Activated T-cell treated with anti-CD3 and anti-CD28 coated beads, Interleukin-2, amount 50 U/mL, for 4 hours (primary cell): ENCODE results near the gene ADAD2. TPM values are rescaled to one million over a fixed set of nuclear protein-coding genes. Genes with fewer than 3 reads are reported as not detected.

Experiments used
- ATAC-seq, 2 donors: fragments of 200-7000 bp; cut with Tn5 transposase; one replicate each; pipeline ENCODE4 v1.10.0; 2021
- DNase-seq: peaks from one replicate; pipeline ENCODE4 v3.0.0-alpha.2; 2020
- H3K27me3 Mint-ChIP-seq: one replicate; pipeline ENCODE4 v1.8.0; 2021; ENCODE audit warnings: low read depth, mixed read lengths
- H3K36me3 Mint-ChIP-seq: one replicate; pipeline ENCODE4 v1.8.0; 2022; ENCODE audit warnings: mixed read lengths; ENCODE audit not compliant: insufficient read depth
- H3K4me1 Mint-ChIP-seq: one replicate; pipeline ENCODE4 v1.8.0; 2021; ENCODE audit warnings: low read depth, mixed read lengths
- H3K4me3 Mint-ChIP-seq: one replicate; pipeline ENCODE4 v1.8.0; 2021; ENCODE audit warnings: mild to moderate bottlenecking, moderate library complexity, mixed read lengths
- H3K9me3 Mint-ChIP-seq: one replicate; pipeline ENCODE4 v1.8.0; 2021; ENCODE audit warnings: mixed read lengths
- total RNA-seq, 3 donors: library from RNA; stranded (reverse); gene quantifications; one replicate each; pipeline ENCODE4 v1.2.1, GENCODE V29; 2021

Gene ADAD2
- total RNA-seq, 3 donors from 2014 or later, result 0.10 to 0.11 TPM; not detected in 1

DNA sequence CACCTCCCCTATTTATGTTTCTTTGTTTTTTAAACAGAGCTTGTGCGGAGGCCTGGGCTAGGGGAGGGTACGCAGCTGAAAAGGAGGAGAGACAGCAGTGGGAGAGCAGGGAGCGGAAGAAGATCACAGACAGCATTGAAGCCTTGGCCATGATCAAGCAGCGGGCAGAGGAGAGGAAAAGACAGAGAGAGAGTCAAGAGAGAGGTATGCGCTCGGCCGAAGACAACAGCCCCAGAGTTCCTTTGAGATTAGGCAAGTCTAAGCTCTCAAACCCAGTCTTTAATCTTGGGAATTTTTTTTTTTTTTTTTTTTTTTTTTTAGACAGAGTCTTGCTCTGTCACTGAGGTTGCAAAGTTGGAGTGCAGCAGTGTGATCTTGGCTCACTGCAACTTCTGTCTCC, 25.2 kb upstream of the ADAD2 start:
- ATAC-seq, result no peak
- Mint-ChIP-seq H3K4me1 (no peaks in the 10 kb centered on the region), H3K9me3 (no peaks in the 10 kb centered on the region), H3K36me3 (no peaks in the 10 kb centered on the region), H3K27me3 (peaks cover 33% of the 10 kb centered on the region), H3K4me3 (no peak overlapping the region)
- no peak for DNase-seq

DNA sequence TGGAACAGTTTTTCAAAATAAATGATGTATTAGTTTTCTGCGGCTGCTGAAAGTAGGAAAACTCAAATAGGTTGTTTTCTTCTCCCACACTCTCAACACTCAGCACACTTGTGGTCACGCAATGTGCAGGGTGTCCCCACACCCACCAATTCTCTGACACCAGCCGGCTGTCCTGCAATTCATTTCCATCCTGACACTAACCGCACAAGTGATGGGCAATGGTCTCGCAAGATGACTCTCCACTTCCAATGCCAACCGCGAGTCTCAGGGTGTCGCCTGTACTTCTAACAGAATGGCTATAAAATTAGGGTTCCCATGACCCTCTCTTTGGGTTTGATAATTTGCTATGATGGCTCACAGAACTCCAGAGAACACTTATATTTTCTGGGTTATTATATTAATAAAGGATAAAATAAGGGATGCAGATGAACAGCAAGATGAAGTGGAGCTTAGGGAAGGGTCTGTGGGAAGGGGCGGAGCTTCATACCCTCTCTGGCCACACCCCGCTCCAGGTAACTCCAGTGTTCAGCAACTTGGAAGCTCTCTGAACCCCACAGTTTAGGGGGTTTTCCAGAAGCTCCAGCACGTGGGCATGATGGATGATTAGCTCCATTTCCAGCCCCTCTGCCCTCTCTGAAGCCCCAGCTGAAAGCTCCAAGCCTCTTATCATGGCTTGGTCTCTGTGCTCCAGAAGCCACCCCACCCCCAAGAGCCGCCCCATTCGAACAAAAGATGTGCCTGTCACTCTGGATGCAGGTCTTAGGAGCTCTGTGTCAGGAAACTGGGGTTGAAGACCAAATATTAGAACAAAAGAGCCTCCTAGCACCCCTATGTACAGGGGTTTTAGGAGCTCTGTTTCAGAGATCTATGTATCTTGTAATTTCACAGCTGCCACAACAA, 23.9 kb upstream of the ADAD2 start:
- peak; percentile 57 to 90 for ATAC-seq

DNA sequence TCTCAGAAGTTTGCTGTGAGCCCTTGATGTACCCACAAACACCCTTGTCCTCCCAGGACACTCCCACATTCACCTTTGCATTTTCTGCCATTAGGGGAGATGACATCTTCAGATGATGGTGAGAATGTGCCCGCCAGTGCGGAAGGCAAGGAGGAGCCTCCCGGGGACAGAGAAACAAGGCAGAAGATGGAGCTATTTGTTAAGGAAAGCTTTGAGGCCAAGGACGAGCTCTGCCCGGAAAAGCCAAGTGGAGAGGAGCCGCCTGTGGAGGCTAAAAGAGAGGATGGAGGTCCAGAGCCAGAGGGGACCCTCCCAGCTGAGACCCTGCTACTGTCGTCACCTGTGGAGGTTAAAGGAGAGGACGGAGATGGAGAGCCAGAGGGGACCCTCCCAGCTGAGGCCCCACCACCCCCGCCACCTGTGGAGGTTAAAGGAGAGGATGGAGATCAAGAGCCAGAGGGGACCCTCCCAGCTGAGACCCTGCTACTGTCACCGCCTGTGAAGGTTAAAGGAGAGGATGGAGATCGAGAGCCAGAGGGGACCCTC, 21.1 kb upstream of the ADAD2 start:
- DNase-seq (no peak), ATAC-seq (no peak)
- peaks cover 29% of the 10 kb centered on the region for H3K27me3 Mint-ChIP-seq
- H3K4me1 Mint-ChIP-seq, result no peaks in the 10 kb centered on the region
- H3K4me3 Mint-ChIP-seq, result no peak overlapping the region
- no peaks in the 10 kb centered on the region for H3K36me3 Mint-ChIP-seq
- H3K9me3 Mint-ChIP-seq, result no peaks in the 10 kb centered on the region

More for the DNA sequence above, 23.9 kb upstream of the ADAD2 start:
- no peak for DNase-seq
- peaks cover 32% of the 10 kb centered on the region for H3K27me3 Mint-ChIP-seq
- no peaks in the 10 kb centered on the region for H3K4me1 Mint-ChIP-seq
- H3K4me3 Mint-ChIP-seq, result no peak overlapping the region
- no peaks in the 10 kb centered on the region for H3K36me3 Mint-ChIP-seq
- no peaks in the 10 kb centered on the region for H3K9me3 Mint-ChIP-seq

DNA sequence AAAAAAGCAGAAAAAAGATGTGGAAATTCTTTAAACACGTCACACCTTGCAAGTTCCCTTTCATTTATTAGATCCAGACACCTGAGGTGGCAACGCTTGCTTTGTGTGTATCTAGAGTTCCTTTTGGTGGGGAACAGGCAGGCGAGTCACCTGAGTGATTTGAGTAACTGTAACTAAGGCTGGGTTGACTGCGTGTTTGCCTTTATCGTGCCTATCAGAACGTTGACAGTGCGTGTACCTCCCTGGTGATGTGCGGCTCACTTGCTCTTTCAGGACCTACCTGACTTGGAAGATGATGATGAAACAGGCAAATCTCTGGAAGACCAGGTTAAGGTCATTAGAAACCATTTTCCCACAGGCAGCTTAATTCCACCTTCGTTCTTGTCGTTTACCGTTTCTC, 16.6 kb upstream of the ADAD2 start:
- DNase-seq (no peak), ATAC-seq (no peak)
- Mint-ChIP-seq H3K4me1 (peaks cover 9% of the 10 kb centered on the region), H3K27me3 (peaks cover 11% of the 10 kb centered on the region), H3K36me3 (no peaks in the 10 kb centered on the region), H3K4me3 (no peak overlapping the region), H3K9me3 (no peaks in the 10 kb centered on the region)

DNA sequence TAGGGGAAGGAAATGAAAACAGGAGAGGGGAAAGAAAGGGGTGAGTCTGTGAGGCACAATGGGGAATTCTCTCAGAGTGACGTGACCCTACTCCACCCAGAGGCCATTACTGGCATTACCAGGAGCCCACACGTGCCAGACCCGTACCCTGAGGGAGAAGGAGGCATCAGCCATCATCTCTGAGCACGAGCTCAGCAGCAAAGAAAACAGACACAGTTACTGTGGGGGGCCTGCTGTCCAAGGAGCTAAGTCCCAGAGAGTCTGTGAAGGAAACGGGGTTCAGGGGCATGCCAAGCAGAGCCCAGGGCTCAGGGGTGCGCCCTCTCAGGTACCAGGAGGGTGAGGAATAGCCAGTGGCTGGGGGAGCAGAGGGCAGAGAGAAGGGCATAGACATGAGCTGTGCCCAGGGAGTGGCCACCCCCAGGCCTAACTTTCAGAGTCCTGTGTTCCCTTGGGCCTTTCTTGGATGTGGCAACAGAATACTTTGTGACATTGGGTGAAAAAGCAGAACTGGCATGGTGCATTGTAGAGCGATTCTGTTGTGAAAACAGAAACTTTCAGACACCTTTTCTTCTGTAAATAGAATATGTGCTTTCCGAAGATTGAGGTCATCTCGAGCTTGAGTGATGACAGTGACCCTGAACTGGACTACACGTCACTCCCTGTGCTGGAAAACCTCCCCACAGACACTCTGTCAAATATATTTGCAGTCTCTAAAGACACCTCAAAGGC, 15.4 kb upstream of the ADAD2 start:
- DNase-seq (peak; percentile 43), ATAC-seq (peak; percentile 80 to 88)
- Mint-ChIP-seq H3K4me1 (peaks cover 9% of the 10 kb centered on the region), H3K27me3 (peaks cover 3% of the 10 kb centered on the region), H3K36me3 (no peaks in the 10 kb centered on the region), H3K9me3 (no peaks in the 10 kb centered on the region), H3K4me3 (no peak overlapping the region)

DNA sequence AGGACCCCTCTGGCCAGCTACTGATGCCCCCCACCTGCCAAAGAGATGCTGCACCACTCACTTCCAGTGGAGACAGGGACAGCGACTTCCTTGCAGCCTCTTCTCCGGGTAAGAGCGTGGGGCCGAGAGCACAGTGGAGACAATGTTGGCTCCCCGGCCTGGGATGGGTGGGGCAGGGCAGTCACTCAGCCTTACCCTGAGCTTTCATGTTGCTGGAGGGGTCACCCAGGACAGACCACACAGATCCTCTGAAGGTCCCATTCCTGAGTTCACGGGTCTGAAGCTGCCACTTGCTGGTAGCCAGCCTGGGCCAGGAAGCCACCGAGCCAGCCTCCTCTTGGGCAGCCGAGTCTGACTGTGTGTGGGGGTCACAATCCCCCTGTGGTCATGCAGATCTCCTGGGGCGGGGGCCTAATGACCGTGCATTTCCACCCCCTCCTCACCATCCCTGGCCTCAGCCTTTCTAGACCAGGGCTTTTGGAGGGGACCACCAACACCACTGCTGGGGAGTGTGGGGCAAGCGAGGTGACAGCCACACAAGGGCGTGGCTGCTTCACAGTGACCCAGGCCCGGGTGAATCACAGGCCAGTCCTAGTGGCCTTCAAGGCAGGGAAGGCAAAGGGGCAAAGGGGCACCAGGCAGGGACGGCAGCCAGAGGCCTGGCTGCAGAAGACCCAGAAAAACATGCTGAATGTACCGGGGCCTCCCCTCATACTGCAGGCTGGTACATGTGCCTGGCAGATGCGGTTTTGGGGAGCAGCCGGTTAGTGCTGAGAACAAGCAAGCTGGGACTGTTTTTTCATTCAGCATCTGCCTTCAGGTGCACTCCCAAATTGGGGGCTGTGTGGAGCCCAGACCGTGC, 14.5 kb upstream of the ADAD2 start:
- Mint-ChIP-seq H3K9me3 (no peaks in the 10 kb centered on the region), H3K27me3 (peaks cover 2% of the 10 kb centered on the region), H3K4me3 (no peak overlapping the region), H3K36me3 (no peaks in the 10 kb centered on the region), H3K4me1 (peaks cover 9% of the 10 kb centered on the region)
- DNase-seq (no peak), ATAC-seq (no peak)

DNA sequence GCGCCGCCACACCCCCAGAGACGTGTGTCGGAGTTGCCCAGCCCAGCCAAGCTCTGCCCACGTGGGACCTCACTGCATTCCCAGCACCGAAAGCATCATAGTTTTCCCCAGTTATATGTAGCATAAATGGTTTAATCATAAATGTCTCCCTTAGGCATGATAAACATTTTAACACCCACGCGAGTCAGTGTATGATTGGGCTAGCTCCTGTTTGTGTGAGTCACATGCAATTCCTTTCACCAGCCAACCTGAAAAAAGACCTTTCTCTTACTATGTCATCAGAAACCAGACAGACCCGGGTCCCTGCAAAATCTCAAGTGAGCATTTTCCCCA, 13.2 kb upstream of the ADAD2 start:
- Mint-ChIP-seq H3K4me3 (no peak overlapping the region), H3K9me3 (no peaks in the 10 kb centered on the region), H3K36me3 (peaks cover 1% of the 10 kb centered on the region), H3K4me1 (peaks cover 9% of the 10 kb centered on the region), H3K27me3 (no peaks in the 10 kb centered on the region)
- DNase-seq (no peak), ATAC-seq (peak; percentile 60 to 73)

DNA sequence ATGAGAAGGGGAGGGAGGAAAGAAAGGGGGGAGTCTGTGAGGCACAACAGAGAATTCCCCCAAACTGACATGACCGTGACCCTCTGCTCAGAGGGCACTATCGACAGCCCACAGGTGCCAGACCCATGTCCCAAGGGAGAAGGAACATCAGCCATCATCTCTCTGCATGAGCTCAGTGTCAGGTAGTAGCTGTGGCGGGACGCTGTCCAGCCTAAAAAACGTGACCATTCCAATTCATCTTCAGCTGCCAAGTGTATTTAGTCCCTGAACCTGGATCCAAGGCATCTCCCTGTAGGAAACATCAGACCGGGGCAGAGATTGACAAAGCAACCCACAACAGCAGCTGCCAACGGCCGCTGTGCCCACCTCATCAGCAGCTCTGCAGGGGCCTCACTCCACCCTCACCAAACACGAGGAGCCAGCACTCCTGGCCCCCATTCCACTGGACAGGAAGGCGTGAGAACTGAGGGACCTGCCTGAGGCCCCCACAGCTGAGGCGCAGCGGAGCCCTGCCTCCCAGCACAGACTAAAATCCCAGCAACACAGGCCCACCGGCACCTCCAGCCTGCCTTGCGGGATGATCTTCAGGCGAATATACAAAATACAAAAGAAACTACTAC, 12.7 kb upstream of the ADAD2 start:
- H3K9me3 Mint-ChIP-seq, result no peaks in the 10 kb centered on the region
- H3K36me3 Mint-ChIP-seq, result peaks cover 5% of the 10 kb centered on the region
- no peaks in the 10 kb centered on the region for H3K27me3 Mint-ChIP-seq
- DNase-seq (no peak), ATAC-seq (no peak)
- peaks cover 9% of the 10 kb centered on the region for H3K4me1 Mint-ChIP-seq
- no peak overlapping the region for H3K4me3 Mint-ChIP-seq

DNA sequence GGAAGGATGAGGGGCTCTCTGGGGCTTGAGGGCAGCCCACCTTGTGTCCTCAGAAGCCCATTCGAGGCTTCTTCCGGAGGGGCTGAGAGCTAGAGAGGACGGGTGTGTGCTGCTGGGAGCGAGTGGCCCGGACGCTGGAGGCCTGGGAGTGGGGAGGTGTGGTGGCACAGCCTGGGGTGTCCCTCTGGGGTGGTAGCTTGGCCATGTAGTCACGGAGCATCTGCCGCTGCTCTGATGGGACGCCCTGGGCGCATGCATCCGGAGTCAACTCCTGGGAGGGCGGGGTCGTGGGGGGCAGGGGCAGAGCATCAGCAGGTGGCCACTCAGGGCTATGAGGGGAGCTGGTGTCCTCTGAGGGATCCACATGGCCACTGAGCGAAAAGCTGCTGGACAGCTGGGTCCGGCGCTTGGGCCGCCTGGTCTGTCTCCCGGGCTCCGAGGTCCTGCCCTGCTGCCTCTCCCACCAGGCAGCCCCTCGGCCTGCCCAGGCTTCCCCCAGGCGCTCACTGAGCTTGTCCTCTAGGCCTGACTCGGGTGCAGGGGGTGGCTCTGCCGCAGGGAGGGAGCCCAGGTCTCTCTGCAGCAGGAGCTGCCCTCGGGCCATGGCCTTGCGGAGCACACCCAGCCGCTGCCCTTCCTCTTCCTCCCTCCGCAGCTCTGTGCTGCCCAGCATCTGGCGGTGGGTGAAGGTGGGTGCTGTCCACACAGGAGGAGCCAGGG, 11.9 kb upstream of the ADAD2 start:
- ATAC-seq (no peak), DNase-seq (no peak)
- H3K4me3 Mint-ChIP-seq, result no peak overlapping the region
- H3K27me3 Mint-ChIP-seq, result no peaks in the 10 kb centered on the region
- H3K9me3 Mint-ChIP-seq, result no peaks in the 10 kb centered on the region
- peaks cover 9% of the 10 kb centered on the region for H3K4me1 Mint-ChIP-seq
- H3K36me3 Mint-ChIP-seq, result peaks cover 5% of the 10 kb centered on the region

DNA sequence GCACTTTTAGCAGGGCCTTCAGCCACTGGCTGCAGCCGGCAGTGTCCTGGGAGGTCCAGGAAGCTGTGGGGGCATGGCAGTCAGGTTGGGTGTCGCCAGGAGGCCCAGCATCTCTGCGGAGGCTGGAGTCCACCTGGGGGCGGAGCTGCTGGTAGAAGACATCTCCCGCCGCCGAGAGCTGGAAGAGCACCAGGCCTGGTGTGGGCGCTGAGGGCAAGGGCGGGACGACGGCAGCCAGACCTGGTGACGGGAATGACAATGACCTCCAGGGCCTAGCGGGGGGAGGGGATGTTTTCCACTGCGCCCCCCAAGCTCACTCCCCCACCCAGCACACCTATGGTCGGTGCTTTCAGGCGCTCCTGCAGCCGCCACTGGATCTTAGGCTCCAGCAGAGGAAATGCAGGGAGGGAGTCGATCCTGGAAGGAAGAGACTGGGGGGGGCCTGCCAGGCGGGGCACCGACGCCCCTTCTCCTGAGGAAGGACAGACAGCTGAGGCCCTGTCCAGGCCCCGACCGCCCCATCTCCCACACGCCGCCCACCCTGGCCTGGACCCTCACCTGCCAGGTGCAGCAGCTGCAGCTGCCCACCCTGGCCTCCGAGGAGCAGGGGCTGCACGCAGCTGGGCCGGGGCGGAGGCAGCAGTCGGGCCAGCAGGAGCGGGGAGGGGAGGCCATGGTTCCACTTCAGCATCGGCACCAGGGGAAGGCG, 11.2 kb upstream of the ADAD2 start:
- Mint-ChIP-seq H3K9me3 (no peaks in the 10 kb centered on the region), H3K4me3 (no peak overlapping the region), H3K4me1 (peaks cover 15% of the 10 kb centered on the region), H3K27me3 (no peaks in the 10 kb centered on the region), H3K36me3 (peaks cover 8% of the 10 kb centered on the region)
- DNase-seq (no peak), ATAC-seq (no peak)

DNA sequence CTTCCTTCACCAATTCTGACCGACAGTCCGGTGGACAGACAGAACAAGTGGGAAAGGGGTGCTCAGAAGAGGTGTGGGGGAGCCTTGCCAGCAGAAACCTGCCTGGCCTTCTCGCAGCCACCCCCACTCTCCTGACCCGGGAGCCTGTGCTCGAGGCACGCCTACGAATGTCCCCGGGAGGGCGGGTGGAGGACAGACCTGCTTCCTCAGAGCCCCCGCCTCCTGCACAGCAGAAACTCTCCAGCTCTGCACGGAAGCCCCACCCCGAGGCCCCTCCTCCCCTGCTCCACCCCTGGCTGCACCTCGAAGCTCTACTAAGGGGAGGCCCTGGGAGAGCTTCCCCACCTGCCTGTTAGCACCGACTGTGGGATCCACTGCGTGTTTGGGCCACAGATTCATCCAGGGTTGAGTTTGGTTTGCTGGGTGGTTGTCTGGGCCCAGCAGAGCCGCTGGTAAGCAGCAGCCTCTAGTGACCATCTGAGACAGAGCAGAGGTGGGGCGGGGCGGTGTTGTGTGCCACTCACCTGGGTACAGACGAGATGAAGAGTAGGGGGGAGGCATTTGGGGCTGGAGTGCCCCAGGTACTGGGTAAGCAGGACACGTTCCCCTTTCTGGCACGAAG, 10.3 kb upstream of the ADAD2 start:
- DNase-seq, result no peak
- Mint-ChIP-seq H3K36me3 (peaks cover 13% of the 10 kb centered on the region), H3K4me3 (no peak overlapping the region), H3K27me3 (no peaks in the 10 kb centered on the region), H3K9me3 (no peaks in the 10 kb centered on the region), H3K4me1 (peaks cover 19% of the 10 kb centered on the region)
- no peak for ATAC-seq

DNA sequence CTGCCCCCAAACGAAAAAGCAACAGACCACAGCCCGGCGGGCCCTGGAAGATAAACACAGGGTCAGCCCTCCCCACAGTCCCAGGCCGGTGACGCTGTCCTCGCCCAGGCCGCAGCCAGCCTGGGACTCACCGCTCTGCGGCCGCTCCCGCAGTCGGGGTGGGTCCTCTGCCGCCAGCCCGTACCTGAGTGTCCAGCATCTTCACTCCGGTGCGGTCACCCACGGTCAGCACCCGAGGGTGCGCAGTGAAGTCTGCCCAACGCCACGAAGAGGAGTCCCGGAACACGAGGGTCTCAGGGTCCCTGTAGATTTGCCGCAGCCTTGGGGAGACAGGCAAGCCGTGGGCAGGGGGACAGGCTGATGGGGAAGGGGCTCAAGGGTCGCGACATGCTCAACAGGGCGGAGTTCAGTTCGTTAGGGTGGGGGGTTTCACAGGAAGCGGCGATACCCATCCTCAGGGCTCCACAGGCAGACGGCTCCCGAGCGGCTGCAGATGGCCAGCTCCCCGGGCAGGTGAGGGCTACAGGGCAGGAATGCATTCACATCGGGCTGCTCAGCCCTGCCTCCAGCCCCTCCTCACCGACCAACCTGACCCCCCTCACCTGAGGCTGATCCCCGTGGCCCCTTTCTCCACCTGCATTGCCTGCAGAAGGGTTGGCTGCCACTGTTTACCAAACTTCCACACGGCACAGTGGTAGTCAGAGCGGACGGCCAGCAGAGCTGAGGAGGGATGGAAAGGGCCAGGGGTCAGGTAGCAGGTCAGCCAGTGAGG, 9.6 kb upstream of the ADAD2 start:
- peaks cover 13% of the 10 kb centered on the region for H3K36me3 Mint-ChIP-seq
- H3K27me3 Mint-ChIP-seq, result no peaks in the 10 kb centered on the region
- H3K9me3 Mint-ChIP-seq, result no peaks in the 10 kb centered on the region
- DNase-seq (no peak), ATAC-seq (no peak)
- no peak overlapping the region for H3K4me3 Mint-ChIP-seq
- peaks cover 21% of the 10 kb centered on the region for H3K4me1 Mint-ChIP-seq
